Fibroblast of skin of right quadriceps (primary cell): Measurements from ENCODE around the gene GDA.
"Not testable (repeated sequence)": the region's sequence is repeated elsewhere in the genome, so short reads cannot be mapped to it uniquely, and the experiment has no call there.

ENCODE experiments used
- DNase-seq: peaks from one replicate; pipeline ENCODE4 v3.0.0-alpha.2; 2013

Gene GDA

DNA sequence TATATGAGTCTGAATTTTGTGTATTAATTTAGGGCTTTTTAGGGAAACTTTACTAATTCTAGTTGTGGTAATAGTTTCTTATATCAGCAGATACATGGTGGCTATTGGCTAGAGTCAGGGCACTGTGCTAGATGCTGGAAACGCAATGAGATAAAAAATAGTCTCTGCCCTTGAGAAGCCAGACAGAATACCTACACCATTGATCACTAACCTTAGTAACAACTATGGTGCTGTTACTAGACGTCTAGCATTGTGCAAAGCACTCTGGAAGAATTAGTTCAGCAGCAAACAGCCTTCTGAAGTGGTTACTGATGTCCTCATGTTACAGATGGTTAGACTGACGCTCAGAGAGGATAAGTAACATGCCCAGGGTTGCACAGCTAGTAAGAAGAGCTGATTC, 61.8 kb downstream of the GDA start:
- no peak for DNase-seq

DNA sequence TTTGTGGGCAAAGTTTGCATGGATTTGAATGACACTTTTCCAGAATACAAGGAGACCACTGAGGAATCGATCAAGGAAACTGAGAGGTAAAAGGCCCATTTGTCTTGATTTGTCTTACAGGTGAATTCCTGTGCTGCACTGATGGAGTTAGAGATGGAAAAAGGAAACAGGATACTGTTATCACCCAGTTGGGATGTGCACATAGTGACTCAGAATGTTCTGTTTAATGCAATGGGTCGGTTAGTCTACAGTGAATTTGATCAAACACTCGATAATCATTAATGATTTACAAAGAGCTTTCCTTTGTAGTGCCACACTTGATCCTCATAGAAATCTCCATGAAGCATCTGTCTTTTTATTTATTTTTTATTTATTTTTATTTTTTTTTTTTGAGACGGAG, 64.7 kb downstream of the GDA start:
- DNase-seq: no peak

DNA sequence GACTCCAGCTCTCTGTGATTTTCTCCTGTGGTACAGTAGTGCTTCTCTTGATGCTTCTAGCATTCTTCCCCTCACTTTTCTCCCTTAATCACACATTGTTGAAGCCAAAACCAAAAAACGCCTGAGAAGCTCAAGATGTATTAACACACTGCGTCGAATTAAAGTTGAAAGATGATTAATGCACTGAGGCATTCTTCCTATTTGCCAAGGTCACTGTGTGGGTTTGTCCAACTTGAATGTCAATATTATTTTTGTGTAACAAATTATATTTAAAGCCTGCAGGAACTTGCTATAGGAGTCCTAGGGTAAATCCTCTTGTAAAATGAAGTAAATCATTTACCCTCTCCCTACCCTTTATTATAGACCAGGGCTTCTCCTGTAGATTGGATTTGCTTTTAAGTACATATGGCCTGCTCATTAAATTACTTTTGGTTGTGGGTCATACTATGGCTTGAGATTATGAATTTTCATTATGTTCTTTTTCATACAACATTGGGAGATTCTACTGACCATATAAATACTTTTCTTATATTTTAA, 68.1 kb downstream of the GDA start:
- no peak for DNase-seq

DNA sequence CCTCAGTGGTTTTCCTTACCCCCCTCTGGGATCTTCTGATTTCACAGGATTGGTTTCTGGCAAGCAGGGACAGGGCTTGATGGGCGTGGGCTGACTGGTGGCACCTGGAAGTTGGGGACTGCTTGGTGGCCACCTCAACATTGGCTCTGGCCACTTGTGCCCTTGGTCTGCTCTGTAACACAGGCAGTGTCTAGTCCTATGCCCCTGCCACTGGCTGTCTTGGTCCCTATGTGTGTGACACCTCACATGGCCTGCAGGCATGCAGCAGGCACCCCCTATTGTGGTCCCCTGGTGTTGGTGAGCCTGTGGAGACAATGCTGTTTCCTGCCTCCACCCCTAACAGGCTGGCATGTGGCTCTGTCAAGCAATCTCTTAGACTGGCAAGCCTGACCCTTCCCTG, 71.3 kb downstream of the GDA start:
- DNase-seq: no peak

DNA sequence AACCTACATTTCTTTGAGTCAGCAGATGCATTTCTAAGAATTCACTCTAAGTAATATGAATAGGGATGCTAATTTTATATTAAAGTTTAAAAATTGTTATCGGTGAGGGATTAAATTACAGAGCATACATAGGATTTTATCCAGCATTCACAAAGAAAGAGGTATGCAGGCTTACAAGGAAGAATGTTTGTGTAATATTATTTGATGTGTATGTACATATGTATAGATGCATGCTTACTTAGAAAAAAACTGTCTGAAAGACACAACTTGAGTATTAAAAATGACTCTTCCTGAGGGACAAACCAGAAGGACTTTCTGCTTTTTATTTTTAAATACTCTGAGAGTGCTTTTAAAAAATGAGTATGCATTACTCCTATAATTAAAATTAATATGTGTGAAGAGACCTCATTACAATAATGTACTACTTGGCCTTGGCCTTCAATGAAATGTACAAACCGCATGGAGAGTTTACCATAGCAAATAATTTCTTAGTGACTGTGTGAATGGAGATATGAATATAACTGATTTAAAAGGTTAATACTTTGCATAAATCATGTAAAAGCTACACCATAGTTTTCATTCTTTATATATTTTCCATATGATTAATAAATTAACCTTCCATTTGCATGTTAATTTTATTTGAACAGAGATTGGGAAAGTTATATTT, 77.0 kb downstream of the GDA start:
- DNase-seq: no peak

DNA sequence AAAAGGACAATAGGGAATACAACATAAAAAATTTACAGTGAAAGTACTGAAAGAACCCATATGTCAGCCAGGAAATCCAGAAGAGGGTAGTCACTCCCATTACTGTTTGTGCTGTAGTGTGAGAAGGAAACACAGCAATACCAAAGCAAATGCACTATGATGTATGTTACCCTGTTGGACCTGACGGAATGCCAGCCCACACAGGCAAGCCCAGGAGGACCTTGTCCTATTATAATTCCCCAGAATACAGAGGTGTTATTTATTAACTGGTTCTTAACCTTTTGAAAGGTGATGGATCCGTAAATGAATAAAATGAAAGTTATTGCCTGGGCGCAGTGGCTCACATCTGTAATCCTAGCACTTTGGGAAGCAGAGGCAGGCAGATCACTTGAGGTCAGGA, 79.0 kb downstream of the GDA start:
- no peak for DNase-seq

DNA sequence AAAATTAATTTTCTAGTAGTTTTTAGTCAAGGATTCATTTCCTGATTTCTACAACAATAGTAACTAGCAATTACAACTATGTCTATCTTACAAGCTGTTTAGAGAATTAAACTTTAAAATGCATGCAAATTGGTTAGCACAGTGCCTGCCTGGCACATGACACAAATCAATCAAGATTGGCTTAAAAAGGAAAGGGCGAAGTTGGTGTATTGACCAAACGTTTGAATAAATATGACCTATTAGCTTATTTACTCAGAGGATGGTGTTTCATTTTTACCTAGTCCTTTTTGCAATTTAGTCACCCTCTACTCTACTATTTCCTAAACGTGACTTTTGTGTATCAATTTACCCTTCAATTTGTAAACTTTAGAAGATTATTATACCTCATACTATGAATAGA, 83.5 kb downstream of the GDA start:
- no peak for DNase-seq

DNA sequence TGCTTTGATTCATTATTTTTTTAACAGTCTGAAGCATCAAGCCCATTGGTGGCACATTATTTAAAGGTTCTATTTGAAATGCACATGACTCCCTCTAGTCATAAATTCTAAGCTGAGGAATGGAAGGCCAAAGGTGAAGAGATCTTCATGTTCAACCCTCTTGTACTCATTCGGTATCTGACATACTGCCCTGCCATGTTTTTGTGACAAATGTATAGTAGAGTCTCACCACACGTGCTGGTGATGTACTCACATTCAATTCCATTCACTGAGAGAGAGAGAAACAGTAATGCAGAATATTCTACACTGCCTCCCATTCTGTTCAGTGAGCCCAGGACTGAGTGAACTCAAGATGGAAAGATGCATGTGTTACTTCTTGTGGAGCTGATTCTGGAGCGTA, 98.3 kb downstream of the GDA start:
- DNase-seq: no peak

DNA sequence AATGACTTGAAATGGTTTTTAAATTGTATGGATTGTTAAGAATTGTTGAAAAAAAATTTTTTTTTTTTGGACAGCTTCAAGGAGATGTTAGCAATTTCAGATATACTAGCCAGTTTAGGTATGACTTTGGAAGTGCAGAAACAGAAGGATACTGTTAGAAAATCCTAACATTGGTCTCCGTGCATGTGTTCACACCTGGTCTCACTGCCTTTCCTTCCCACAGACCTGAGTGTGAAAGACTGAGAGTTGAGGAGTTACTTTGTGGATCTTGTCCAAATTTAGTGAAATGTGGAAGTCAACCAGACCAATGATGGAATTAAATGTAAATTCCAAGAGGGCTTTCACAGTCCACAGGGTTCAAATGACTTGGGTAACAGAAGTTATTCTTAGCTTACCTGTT, 102.3 kb downstream of the GDA start:
- no peak for DNase-seq

DNA sequence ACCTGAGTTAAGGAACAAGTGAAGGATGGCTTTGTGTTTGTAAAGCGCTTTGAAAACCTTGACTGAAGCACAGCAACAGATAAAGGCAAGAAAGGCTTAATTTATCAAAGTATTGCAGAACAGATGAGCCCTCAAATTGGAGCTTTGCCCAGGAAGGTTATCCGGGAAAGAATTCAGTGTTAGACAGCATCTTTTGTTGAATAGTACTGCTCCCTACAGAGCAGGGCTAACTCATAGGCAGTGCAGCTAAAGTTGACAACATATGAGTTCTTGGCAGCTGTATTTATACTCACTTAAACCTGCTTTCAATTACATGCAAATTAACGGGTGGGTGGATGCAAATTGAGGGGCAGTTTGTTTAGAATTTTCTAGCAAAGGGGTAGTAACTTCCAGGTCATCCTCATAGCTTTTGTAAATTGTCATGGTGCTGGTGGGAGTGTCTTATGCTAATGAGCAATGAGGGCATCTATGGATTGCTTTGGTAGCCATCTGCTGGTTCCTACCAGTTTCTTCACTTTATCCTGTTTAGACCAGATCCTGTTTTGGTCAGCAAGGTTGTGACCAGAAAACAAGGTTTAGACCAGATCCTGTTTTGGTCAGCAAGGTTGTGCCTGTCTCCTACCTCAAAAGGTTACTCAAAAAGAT, 105.8 kb downstream of the GDA start:
- no peak for DNase-seq

DNA sequence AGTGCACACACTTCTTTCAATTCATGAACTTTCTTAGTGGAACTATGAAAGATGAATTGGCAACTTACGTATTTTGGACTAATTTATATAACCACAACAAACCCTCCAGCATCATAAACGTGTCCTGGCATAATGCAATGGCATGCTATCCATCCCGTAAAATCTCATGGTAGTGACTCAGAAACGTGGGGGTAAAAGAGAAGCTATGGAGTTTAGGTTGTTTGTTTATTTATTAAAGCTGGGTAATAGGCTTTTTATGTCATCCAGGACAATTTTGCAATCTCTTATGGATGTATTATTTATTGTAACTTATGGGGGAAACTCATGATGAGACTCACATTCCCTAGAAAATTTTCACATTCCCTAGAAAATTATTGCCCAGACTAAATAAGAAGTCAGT, 106.3 kb downstream of the GDA start:
- no peak for DNase-seq

DNA sequence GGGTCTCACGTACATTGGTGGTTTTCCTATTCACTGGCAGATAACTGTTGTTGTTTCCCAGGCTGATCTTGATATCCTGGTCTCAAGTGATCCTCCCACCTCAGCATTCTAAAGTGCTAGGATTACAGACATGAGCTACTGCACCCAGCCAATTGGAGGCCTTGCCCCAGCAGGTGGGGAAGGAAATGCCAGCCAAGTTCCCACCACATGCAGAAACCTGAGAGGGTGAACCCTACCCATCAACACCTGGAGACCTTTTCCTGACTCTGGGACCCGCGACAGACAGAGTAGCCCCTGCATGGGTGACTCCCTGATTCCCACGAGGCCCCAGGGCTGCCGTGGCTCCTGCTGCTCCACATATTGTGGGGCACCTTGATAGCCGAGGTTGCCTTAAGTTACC, 107.7 kb downstream of the GDA start:
- DNase-seq: no peak

DNA sequence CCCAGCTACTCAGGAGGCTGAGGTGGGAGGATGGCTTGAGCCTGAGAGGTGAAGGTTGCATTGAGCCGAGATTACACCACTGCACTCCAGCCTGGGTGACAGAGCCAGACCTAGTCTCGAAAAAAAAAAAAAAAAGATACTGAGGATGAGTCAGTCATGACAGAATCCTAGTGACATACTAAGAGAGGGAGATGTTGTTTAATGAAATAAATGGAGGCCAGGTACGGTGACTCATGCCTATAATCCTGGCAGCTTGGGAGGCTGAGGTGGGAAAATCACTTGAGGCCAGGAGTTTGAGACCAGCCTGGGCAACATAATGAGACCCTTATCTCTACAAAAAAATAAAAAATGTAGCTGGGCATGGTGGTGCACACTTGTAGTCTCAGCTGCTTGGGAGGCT, 108.6 kb downstream of the GDA start:
- no peak for DNase-seq

DNA sequence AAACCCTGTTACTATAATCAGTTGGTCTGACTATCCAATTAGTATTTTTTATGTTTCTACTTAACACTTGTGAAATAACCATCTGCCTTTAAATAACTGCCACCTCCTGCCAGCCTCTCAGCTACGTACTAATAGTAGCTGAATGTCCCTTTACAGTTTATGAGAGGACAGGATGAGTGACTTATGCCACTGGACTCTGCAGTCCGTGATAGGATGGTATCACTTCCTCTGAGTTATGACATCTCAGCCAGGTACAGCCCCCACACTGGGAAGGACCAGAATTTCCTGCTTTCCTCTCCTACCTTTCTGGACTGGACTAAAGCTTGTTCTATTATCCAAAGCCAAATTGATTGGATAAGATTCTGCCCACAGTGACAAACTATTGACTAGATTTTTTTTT, 112.8 kb downstream of the GDA start:
- no peak for DNase-seq

DNA sequence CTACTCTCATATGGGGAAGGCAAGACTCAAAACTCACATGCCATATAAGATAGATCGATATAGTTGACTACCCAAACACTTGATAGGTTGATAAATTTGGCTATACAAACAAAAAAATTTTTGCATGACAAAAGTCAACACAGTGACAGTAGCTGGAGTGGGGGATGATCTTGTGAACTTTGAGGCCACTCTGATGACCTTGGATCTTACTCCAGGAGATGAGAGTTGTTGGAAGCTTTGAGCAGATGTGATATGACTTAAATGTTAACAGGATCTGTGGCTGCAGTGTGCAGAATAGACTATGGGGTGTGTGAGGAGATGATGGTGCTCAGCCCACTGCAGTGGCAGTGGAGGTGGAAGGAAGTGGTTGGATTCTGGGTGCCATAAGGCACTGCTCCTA, 114.3 kb downstream of the GDA start:
- DNase-seq: no peak

DNA sequence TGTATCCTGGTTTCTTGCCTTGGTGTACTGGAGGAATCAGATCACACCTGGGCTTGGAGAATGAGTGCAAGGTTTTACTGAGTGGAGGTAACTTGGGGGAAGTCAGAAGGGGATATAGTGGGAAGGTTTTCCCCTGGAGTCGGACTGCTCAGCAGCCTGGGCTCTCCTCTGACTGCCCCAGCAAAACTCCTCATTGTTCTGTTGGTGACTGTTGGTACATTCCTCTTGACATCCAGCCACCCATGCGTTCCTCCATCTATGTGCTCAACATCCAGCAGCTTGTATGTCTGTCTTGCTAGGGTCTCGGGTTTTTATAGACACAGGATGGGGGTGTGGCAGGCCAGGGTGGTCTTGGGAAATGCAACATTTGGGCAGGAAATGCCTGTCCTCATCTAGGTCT, 119.7 kb downstream of the GDA start:
- no peak for DNase-seq

DNA sequence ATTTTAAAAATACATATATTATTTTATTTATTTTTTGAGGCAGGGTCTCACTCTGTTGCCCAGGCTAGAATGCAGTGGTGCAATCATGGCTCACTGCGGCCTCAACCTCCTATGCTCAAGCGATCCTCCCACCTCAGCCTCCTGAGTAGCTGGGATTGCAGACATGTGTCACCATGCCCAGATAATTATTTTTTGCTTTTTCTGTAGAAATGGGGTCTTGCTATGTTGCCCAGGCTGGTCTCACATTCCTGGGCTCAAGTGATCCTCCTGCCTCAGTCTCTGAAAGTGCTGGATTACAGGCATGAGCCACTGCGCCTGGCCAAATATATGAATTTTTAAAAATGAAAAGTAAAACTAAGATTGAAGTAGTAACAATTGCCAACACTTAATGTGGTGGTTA, 121.1 kb downstream of the GDA start:
- not testable (repeated sequence) for DNase-seq

DNA sequence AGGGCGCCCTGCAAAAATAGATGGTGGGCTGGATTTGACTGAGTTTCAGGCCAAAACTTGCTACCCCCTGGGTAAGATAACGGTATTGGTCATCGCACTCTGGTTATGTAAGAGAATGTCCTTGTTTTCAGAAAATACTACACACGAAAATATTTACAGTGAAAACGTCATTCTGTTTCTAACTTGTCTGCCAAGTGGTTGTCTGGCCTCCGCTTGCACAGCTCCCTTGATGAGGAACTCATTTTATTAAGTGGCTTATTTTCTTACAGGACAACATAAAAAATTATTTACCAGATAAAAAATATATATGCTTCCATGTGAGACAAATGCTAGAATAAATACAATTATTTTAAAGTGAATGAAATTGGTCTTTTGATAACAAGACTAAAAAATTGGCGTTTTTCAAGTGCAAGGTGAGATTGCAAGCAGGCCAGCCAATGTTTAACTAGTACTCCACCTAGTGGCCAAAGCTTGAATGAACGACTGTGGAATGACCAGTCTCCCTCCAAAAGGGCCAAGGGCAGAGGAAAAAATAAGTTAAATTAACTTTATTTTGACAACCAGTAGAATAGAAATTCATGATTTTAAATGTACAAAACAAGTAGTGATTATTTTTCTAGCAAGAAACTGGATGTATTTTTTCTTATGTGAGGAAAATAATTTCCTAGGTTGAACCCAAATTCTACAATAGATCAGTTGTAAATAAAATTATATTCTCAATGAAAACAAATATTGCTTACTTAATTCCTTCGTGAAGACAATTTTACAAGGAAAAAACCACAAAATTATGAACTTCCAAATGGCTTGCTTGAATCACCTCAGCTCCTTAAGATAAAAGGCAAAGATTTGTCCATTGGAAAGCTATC, 122.6 kb downstream of the GDA start:
- DNase-seq: peak; percentile 44

DNA sequence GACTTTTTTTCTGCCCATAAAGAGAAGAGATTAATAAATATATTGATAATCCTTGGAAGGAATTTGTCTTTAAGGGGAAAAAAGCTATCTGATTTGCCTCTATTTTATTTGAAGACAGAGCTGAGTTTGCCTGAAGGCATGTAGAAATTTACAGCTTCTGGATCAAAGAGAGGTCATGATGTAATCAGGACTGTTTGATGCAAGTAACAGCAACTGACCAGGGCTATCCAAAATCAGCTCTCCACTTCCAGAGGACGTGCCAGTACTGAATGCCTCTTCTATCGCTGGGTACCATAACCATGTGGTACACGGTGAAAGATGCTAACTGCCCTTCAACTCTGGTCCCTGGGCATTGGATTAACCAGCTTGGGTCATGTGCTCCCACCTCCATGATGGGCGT, 125.2 kb downstream of the GDA start:
- no peak for DNase-seq

DNA sequence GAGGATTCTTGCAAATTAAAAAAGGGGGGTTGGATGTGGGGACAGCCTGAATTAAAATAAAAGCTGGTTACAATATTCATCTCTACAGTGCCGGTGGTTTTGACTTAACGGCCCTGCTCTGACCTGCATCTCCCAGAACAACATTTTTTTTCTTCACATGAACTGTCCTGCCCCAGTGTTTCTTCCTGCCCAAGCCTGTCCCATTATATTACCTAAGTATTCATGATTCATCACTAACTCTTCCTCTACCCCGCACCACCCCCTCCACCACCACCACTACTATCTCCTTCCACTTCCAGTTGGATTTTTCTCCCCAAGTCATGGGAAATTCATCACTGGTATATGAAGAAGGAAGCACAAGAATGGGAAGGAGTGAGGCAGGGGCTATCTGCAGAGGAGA, 125.7 kb downstream of the GDA start:
- no peak for DNase-seq

DNA sequence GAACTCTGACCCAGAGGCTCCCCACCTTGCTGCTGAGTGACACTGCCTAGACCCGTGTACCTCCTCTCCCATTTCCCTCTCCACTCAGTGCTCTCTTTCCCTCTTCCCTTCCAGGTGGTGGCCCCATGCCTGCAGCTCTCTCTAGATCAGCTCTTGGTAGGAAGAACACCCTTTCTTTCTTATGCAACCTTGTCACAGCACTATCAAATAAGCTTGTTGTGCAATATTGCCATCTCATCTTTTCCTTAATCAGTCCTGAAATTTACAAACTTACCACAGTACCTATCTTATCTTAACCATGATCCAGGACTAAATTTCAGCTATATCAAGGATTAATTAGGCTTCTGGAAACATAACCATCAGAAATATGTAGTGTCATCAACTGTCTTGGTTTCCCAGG, 127.2 kb downstream of the GDA start:
- no peak for DNase-seq

DNA sequence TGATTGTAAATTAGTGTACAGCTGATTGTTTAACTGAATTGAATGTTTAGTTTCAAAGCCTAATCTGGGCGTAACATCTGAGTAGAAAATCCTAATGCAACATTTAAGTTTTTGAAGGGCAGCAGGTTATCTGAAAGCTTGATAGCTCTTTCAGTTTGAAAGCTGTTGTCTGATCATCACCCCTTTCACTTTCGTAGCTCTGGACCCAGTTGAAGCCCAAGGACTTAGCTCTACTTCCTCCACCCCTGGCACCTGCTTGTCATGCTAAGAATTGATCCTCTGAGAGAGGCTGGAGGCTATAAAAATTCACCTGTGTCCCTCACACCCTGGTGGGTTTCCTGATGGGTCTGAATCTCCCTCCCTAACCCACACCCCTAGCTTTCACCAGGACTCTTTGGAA, 129.7 kb downstream of the GDA start:
- DNase-seq: no peak

DNA sequence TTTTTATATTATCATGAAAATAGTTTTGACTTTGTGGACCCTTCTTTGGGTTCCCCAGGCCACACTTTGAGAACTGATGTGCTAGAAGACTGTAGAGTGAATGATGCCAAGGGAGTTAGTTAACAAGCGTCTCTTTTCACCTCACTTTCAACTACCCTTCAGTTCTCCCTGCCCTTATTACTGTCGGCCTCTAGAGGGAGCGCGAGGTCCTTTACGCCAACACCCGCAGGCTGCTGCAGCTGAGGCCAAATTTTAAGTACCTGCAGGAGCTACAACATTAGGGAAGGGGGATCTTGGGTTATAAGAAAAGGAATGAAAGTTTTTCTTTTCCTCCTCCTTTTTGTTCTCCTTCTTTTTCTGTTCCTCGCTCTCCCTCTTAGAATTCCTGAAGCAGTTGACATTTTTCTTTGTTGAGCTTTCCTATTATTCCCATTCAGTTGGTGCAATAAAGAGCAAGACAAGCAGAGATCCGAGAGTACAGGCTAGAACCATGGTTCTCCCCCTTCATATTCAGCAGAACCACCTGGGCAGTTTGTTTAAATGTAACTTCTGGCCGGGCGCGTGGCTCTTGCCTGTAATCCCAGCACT, 131.8 kb downstream of the GDA start:
- peak; percentile 44 for DNase-seq

DNA sequence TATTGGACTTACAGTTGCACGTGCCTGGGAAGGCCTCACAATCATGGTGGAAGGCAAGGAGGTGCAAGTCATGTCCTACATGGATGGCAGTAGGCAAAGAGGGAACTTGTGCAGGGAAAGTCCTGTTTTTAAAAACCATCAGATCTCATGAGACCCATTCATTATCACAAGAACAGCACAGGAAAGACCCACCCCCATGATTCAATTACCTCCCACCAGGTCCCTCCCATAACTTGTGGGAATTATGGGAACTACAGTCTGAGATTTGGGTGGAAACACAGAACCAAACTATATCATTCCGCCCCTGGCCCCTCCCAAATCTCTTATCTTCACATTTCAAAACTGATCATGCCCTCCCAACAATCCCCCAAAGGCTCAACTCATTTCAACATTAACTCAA, 140.2 kb downstream of the GDA start:
- DNase-seq: no peak
